Sigmoid colon (tissue), 7 donors: ENCODE results near the gene APBB1IP. TPM values are rescaled to one million over a fixed set of nuclear protein-coding genes. Genes with fewer than 3 reads are reported as not detected.

Source experiments
- DNase-seq: peaks from one replicate; pipeline ENCODE4 v3.0.0-alpha.2; 2019
- H3K27ac ChIP-seq, 4 donors: fragments of 200-600 bp; sonication (generic); one replicate each; pipeline ENCODE4 v1.5.1; 2016 to 2019; ENCODE audit warnings: mild to moderate bottlenecking in 1 of 4
- H3K27me3 ChIP-seq, 3 donors: fragments of 200-600 bp; sonication (generic); one replicate each; pipeline ENCODE4 v1.5.1; 2019; ENCODE audit warnings: mild to moderate bottlenecking in 1 of 3
- H3K36me3 ChIP-seq, 4 donors: fragments of 200-600 bp; sonication (generic); one replicate each; pipeline ENCODE4 v1.5.1; 2016 to 2019
- H3K4me1 ChIP-seq, 4 donors: fragments of 200-600 bp; sonication (generic); one replicate each; pipeline ENCODE4 v1.5.1; 2017 to 2019
- H3K4me3 ChIP-seq, 4 donors: fragments of 200-600 bp; sonication (generic); one replicate each; pipeline ENCODE4 v1.5.1; 2017 to 2019; ENCODE audit warnings: mild to moderate bottlenecking in 2 of 4, moderate library complexity in 1 of 4
- H3K9me3 ChIP-seq, 4 donors: fragments of 200-600 bp in 3 of 4; sonication (generic) in 3 of 4; one replicate each; pipeline versions ENCODE4 v1.5.1 to v1.6.1; 2013 to 2019
- CTCF ChIP-seq, 4 experiments: fragments of 450-650 bp in 3 of 4; fragments of 200-600 bp in 1 of 4; IDR thresholded peaks; one replicate each; pipeline ENCODE4 v1.5.1; 2016 to 2019; ENCODE audit warnings: antibody characterized with exemption in 4 of 4, mild to moderate bottlenecking in 3 of 4, moderate library complexity in 2 of 4
- EP300 ChIP-seq, 4 donors: sonication (generic); formaldehyde crosslinking; IDR thresholded peaks; one replicate each; pipeline ENCODE4 v1.6.1; 2017; ENCODE audit warnings: antibody characterized with exemption in 4 of 4
- POLR2A ChIP-seq, 2 donors: fragments of 450-650 bp; IDR thresholded peaks; one replicate each; pipeline ENCODE4 v1.6.1; 2016; ENCODE audit warnings: antibody characterized with exemption in 2 of 2, mild to moderate bottlenecking in 2 of 2, moderate library complexity in 2 of 2
- POLR2AphosphoS5 ChIP-seq, 4 donors: sonication (generic); formaldehyde crosslinking; IDR thresholded peaks; one replicate each; pipeline ENCODE4 v1.6.1; 2017; ENCODE audit warnings: antibody characterized with exemption in 4 of 4
- WGBS, 2 donors: extraction: QIAGEN DNeasy Blood & Tissue Kit; methylation state at CpG; one replicate each; pipeline ENCODE4 v1.1.7; 2013; 5-methylcytosine and 5-hydroxymethylcytosine counted together
- intact Hi-C: fragments of 100-400 bp; cut with DNase I; formaldehyde crosslinking; loops from one replicate; pipeline ENCODE4 v1.15.1; 2023
- polyA plus RNA-seq, 3 donors: library from polyadenylated mRNA; stranded (reverse); fragments of 200-250 nt; gene quantifications; one replicate each; pipeline ENCODE4 v1.2.3, GENCODE V29; 2013
- total RNA-seq, 4 donors: library from RNA; depleted of rRNA; stranded (reverse); fragments of >200 nt; gene quantifications; one replicate each; pipeline ENCODE4 v1.1.0, GENCODE V29; 2016
- donor health status: healthy with polysubstance abuse.
- donor health status: Bipolar disorder and iron deficiency.
- donor health status: healthy.

The APBB1IP gene
- total and polyA plus RNA-seq, 7 donors = 1.4 to 11.4 (median 3.5) TPM

- no peak for DNase-seq
- H3K27ac ChIP-seq = no peak overlapping the region
- H3K4me1 ChIP-seq = no peaks in the 10 kb centered on the region
- no peaks in the 10 kb centered on the region for H3K27me3 ChIP-seq
- no peaks in the 10 kb centered on the region for H3K9me3 ChIP-seq
- TF ChIP-seq POLR2AphosphoS5 (IDR thresholded peaks at IDR 0.05) = no peak
- TF ChIP-seq EP300 (IDR thresholded peaks at IDR 0.05) = no peak
- TF ChIP-seq CTCF (IDR thresholded peaks at IDR 0.05) = no peak
- TF ChIP-seq POLR2A (IDR thresholded peaks at IDR 0.05) = no peak
- intact Hi-C loops = no loop called here
- no peaks in the 10 kb centered on the region for H3K36me3 ChIP-seq
- no peak overlapping the region for H3K4me3 ChIP-seq
- 74 to 75% methylated on average over 7 of the region's 7 CpGs for WGBS, 2 donors
Measured at GRCh38 chr10:26455567-26456315, 17.6 kb downstream of the APBB1IP start.

GRCh38 chr10:26457088-26457487, 18.9 kb downstream of the APBB1IP start:
- Histone ChIP-seq H3K36me3 (no peaks in the 10 kb centered on the region), H3K4me3 (no peak overlapping the region), H3K27ac (no peak overlapping the region), H3K27me3 (no peaks in the 10 kb centered on the region), H3K9me3 (no peaks in the 10 kb centered on the region), H3K4me1 (no peaks in the 10 kb centered on the region)
- no peak for TF ChIP-seq POLR2AphosphoS5 (IDR thresholded peaks at IDR 0.05)
- TF ChIP-seq EP300 (IDR thresholded peaks at IDR 0.05) = no peak
- TF ChIP-seq CTCF (IDR thresholded peaks at IDR 0.05) = no peak
- WGBS, 2 donors = 74 to 84% methylated on average over 5 of the region's 5 CpGs
- DNase-seq = no peak
- intact Hi-C loops = no loop called here

GRCh38 chr10:26460736-26461135, 22.6 kb downstream of the APBB1IP start:
- 68 to 87% methylated on average over 2 of the region's 2 CpGs for WGBS, 2 donors
- no peaks in the 10 kb centered on the region for H3K27me3 ChIP-seq
- intact Hi-C loops = no loop called here
- no peaks in the 10 kb centered on the region for H3K36me3 ChIP-seq
- H3K9me3 ChIP-seq = no peaks in the 10 kb centered on the region
- TF ChIP-seq EP300 (IDR thresholded peaks at IDR 0.05) (no peak), POLR2A (IDR thresholded peaks at IDR 0.05) (no peak), CTCF (IDR thresholded peaks at IDR 0.05) (no peak), POLR2AphosphoS5 (IDR thresholded peaks at IDR 0.05) (no peak)
- DNase-seq = no peak
- H3K4me3 ChIP-seq = no peak overlapping the region
- H3K27ac ChIP-seq = no peak overlapping the region
- no peaks in the 10 kb centered on the region for H3K4me1 ChIP-seq

- TF ChIP-seq POLR2AphosphoS5 (IDR thresholded peaks at IDR 0.05) (no peak), EP300 (IDR thresholded peaks at IDR 0.05) (no peak), CTCF (IDR thresholded peaks at IDR 0.05) (no peak), POLR2A (IDR thresholded peaks at IDR 0.05) (no peak)
- H3K4me1 ChIP-seq = peaks cover 0 to 10% (median 0%) of the 10 kb centered on the region in 4 donors
- H3K36me3 ChIP-seq = no peaks in the 10 kb centered on the region
- no peak for DNase-seq
- no peak overlapping the region for H3K4me3 ChIP-seq
- H3K9me3 ChIP-seq = no peaks in the 10 kb centered on the region
- WGBS, 2 donors = 91 to 93% methylated on average over 1 of the region's 1 CpG
- no peaks in the 10 kb centered on the region for H3K27me3 ChIP-seq
- no peak overlapping the region for H3K27ac ChIP-seq
- intact Hi-C loops = no loop called here
Measured at GRCh38 chr10:26463986-26464385, 25.8 kb downstream of the APBB1IP start.
